Chondrocyte (in vitro differentiated cells): ENCODE data around the gene ZFAND2A. TPM values are rescaled to one million over a fixed set of nuclear protein-coding genes. Genes with fewer than 3 reads are reported as not detected.
A peak's percentile ranks its signal among the peaks of the same experiment; 100 is the strongest.
"Not testable (repeated sequence)": the region's sequence is repeated elsewhere in the genome, so short reads cannot be mapped to it uniquely, and the experiment has no call there.

Experiments
- DNase-seq: peaks from one replicate; pipeline ENCODE4 v3.0.0; 2021; ENCODE audit warnings: mixed read lengths, low spot score
- H3K27ac Mint-ChIP-seq: one replicate; pipeline ENCODE4 v1.8.0; 2021; ENCODE audit warnings: mild to moderate bottlenecking, moderate library complexity, mixed read lengths; ENCODE audit not compliant: unreplicated experiment
- H3K27me3 Mint-ChIP-seq: 2 replicates; pipeline ENCODE4 v1.8.0; 2021; ENCODE audit warnings: low read depth, mixed read lengths
- H3K36me3 Mint-ChIP-seq: 2 replicates; pipeline ENCODE4 v1.8.0; 2021; ENCODE audit warnings: low read depth, mixed read lengths
- H3K4me1 Mint-ChIP-seq: 2 replicates; pipeline ENCODE4 v1.8.0; 2021; ENCODE audit warnings: low read depth, mild to moderate bottlenecking, mixed read lengths
- H3K4me3 Mint-ChIP-seq: one replicate; pipeline ENCODE4 v1.8.0; 2021; ENCODE audit warnings: mild to moderate bottlenecking, moderate library complexity, mixed read lengths; ENCODE audit not compliant: unreplicated experiment
- H3K9me3 Mint-ChIP-seq: 2 replicates; pipeline ENCODE4 v1.8.0; 2021; ENCODE audit warnings: low read depth, mixed read lengths
- CTCF ChIP-seq: fragments of 200-600 bp; sonication (generic); IDR thresholded peaks from 2 replicates; pipeline ENCODE4 v1.5.0; 2021; ENCODE audit warnings: antibody characterized with exemption, mild to moderate bottlenecking, moderate library complexity
- total RNA-seq: library from RNA; stranded (reverse); gene quantifications from 3 replicates; pipeline ENCODE4 v1.2.1, GENCODE V29; 2021

The ZFAND2A gene
- total RNA-seq, 1 donor from 2014 or later: 16.2 TPM

- TF ChIP-seq CTCF: no peak
- Mint-ChIP-seq H3K36me3 (peaks cover 2% of the 10 kb centered on the region), H3K27me3 (peaks cover 29% of the 10 kb centered on the region), H3K27ac (no peak overlapping the region), H3K4me1 (no peaks in the 10 kb centered on the region), H3K4me3 (no peak overlapping the region), H3K9me3 (no peaks in the 10 kb centered on the region)
- DNase-seq: no peak
Measured at GRCh38 chr7:1200045-1200444, 40.0 kb upstream of the ZFAND2A start.

GRCh38 chr7:1197997-1198625, 38.1 kb upstream of the ZFAND2A start:
- no peaks in the 10 kb centered on the region for H3K4me1 Mint-ChIP-seq
- no peak for DNase-seq
- H3K36me3 Mint-ChIP-seq: peaks cover 2% of the 10 kb centered on the region
- no peak overlapping the region for H3K4me3 Mint-ChIP-seq
- no peak overlapping the region for H3K27ac Mint-ChIP-seq
- H3K27me3 Mint-ChIP-seq: peaks cover 24% of the 10 kb centered on the region
- no peak for TF ChIP-seq CTCF
- no peaks in the 10 kb centered on the region for H3K9me3 Mint-ChIP-seq

- no peak overlapping the region for H3K4me3 Mint-ChIP-seq
- no peaks in the 10 kb centered on the region for H3K9me3 Mint-ChIP-seq
- H3K27me3 Mint-ChIP-seq: peaks cover 28% of the 10 kb centered on the region
- TF ChIP-seq CTCF: no peak
- H3K36me3 Mint-ChIP-seq: peaks cover 2% of the 10 kb centered on the region
- no peak overlapping the region for H3K27ac Mint-ChIP-seq
- peaks cover 4% of the 10 kb centered on the region for H3K4me1 Mint-ChIP-seq
- DNase-seq: no peak
Measured at GRCh38 chr7:1196950-1197349, 37.0 kb upstream of the ZFAND2A start.

- peaks cover 27% of the 10 kb centered on the region for H3K27me3 Mint-ChIP-seq
- H3K4me1 Mint-ChIP-seq, H3K4me3 Mint-ChIP-seq, H3K9me3 Mint-ChIP-seq, H3K36me3 Mint-ChIP-seq, DNase-seq, H3K27ac Mint-ChIP-seq: not testable (repeated sequence)
Measured at GRCh38 chr7:1196441-1196840, 36.4 kb upstream of the ZFAND2A start.

- Mint-ChIP-seq H3K27me3 (peaks cover 27% of the 10 kb centered on the region), H3K4me1 (peaks cover 4% of the 10 kb centered on the region), H3K36me3 (peaks cover 2% of the 10 kb centered on the region), H3K27ac (no peak overlapping the region), H3K4me3 (no peak overlapping the region), H3K9me3 (no peaks in the 10 kb centered on the region)
- no peak for DNase-seq
- TF ChIP-seq CTCF: peak; percentile 82
Measured at GRCh38 chr7:1193593-1194424, 33.8 kb upstream of the ZFAND2A start.
